ENCODE results near the gene THOP1. TPM values are rescaled to one million over a fixed set of nuclear protein-coding genes. Genes with fewer than 3 reads are reported as not detected.
"Not testable (repeated sequence)": the region's sequence is repeated elsewhere in the genome, so short reads cannot be mapped to it uniquely, and the experiment has no call there.

Gene THOP1
- total and polyA plus RNA-seq, 7 donors, result 23.2 to 97.0 (median 39.8) TPM

GRCh38 chr19:2814426-2814825 is 29.1 kb downstream of the THOP1 start:
- Histone ChIP-seq H3K4me3 (no peak overlapping the region), H3K36me3 (peaks cover 0 to 38% (median 9%) of the 10 kb centered on the region in 4 donors), H3K27me3 (no peaks in the 10 kb centered on the region), H3K4me1 (peaks cover 0 to 5% (median 0%) of the 10 kb centered on the region in 4 donors), H3K27ac (no peak overlapping the region), H3K9me3 (no peaks in the 10 kb centered on the region)
- intact Hi-C loops (cut with DNase I), result no loop called here
- no peak for TF ChIP-seq CTCF (IDR thresholded peaks at IDR 0.05)
- TF ChIP-seq POLR2AphosphoS5 (IDR thresholded peaks at IDR 0.05), result no peak
- TF ChIP-seq POLR2A (IDR thresholded peaks at IDR 0.05), result no peak
- no peak for TF ChIP-seq EP300 (IDR thresholded peaks at IDR 0.05)
- DNase-seq, result no peak
- 95 to 96% methylated on average over 11 of the region's 11 CpGs for WGBS, 2 donors

GRCh38 chr19:2815191-2815614 is 29.9 kb downstream of the THOP1 start:
- Histone ChIP-seq H3K27ac (no peak overlapping the region), H3K36me3 (peaks cover 0 to 30% (median 6%) of the 10 kb centered on the region in 4 donors), H3K4me3 (no peak overlapping the region), H3K27me3 (no peaks in the 10 kb centered on the region), H3K4me1 (peaks cover 0 to 9% (median under 1%) of the 10 kb centered on the region in 4 donors), H3K9me3 (no peaks in the 10 kb centered on the region)
- intact Hi-C loops (cut with DNase I), result no loop called here
- 90 to 95% methylated on average over 13 of the region's 13 CpGs for WGBS, 2 donors
- TF ChIP-seq CTCF (IDR thresholded peaks at IDR 0.05) (no peak), EP300 (IDR thresholded peaks at IDR 0.05) (no peak)
- DNase-seq, result no peak

- WGBS, 2 donors, result 89 to 91% methylated on average over 15 of the region's 15 CpGs
- no peak overlapping the region for H3K4me3 ChIP-seq
- H3K27ac ChIP-seq, result no peak overlapping the region
- DNase-seq, result no peak
- TF ChIP-seq EP300 (IDR thresholded peaks at IDR 0.05) (no peak), POLR2AphosphoS5 (IDR thresholded peaks at IDR 0.05) (no peak), POLR2A (IDR thresholded peaks at IDR 0.05) (no peak), CTCF (IDR thresholded peaks at IDR 0.05) (no peak)
- H3K27me3 ChIP-seq, result no peaks in the 10 kb centered on the region
- peaks cover 0 to 23% (median 2%) of the 10 kb centered on the region in 4 donors for H3K36me3 ChIP-seq
- peaks cover 0 to 16% (median 8%) of the 10 kb centered on the region in 4 donors for H3K4me1 ChIP-seq
- H3K9me3 ChIP-seq, result no peaks in the 10 kb centered on the region
- intact Hi-C loops (cut with DNase I), result no loop called here
Observed at GRCh38 chr19:2815923-2816322, 30.6 kb downstream of the THOP1 start.

- peaks cover 0 to 15% (median 2%) of the 10 kb centered on the region in 4 donors for H3K36me3 ChIP-seq
- H3K27ac ChIP-seq, result no peak overlapping the region
- no peak overlapping the region for H3K4me3 ChIP-seq
- H3K4me1 ChIP-seq, result peaks cover 0 to 18% (median 10%) of the 10 kb centered on the region in 4 donors
- no peaks in the 10 kb centered on the region for H3K27me3 ChIP-seq
- DNase-seq, result no peak
- intact Hi-C loops (cut with DNase I), result no loop called here
- TF ChIP-seq EP300 (IDR thresholded peaks at IDR 0.05) (no peak), CTCF (IDR thresholded peaks at IDR 0.05) (no peak), POLR2A (IDR thresholded peaks at IDR 0.05) (no peak), POLR2AphosphoS5 (IDR thresholded peaks at IDR 0.05) (no peak)
- 87 to 91% methylated on average over 16 of the region's 16 CpGs for WGBS, 2 donors
- H3K9me3 ChIP-seq, result no peaks in the 10 kb centered on the region
Observed at GRCh38 chr19:2816641-2817040, 31.3 kb downstream of the THOP1 start.

GRCh38 chr19:2817237-2817829 is 32.0 kb downstream of the THOP1 start:
- H3K4me3 ChIP-seq; H3K27me3 ChIP-seq; intact Hi-C loops (cut with DNase I); H3K36me3 ChIP-seq; H3K9me3 ChIP-seq; DNase-seq; H3K27ac ChIP-seq: not testable (repeated sequence)
- peaks cover 0 to 18% (median 10%) of the 10 kb centered on the region in 4 donors for H3K4me1 ChIP-seq
- 83 to 85% methylated on average over 22 of the region's 22 CpGs for WGBS, 2 donors
